K562 treated with DMSO at 1 percent for 24 hours (cell line): ENCODE data around the gene RNASE11. TPM values are rescaled to one million over a fixed set of nuclear protein-coding genes. Genes with fewer than 3 reads are reported as not detected.

Experiments used
- total RNA-seq: library from RNA; unstranded; fragments of 300-600 nt; gene quantifications from 2 replicates; pipeline ENCODE4 v1.2.3, GENCODE V29; 2022; ENCODE audit warnings: low read depth; ENCODE audit not compliant: insufficient read depth

Gene RNASE11
- not detected in 2 replicates for total RNA-seq

DNA sequence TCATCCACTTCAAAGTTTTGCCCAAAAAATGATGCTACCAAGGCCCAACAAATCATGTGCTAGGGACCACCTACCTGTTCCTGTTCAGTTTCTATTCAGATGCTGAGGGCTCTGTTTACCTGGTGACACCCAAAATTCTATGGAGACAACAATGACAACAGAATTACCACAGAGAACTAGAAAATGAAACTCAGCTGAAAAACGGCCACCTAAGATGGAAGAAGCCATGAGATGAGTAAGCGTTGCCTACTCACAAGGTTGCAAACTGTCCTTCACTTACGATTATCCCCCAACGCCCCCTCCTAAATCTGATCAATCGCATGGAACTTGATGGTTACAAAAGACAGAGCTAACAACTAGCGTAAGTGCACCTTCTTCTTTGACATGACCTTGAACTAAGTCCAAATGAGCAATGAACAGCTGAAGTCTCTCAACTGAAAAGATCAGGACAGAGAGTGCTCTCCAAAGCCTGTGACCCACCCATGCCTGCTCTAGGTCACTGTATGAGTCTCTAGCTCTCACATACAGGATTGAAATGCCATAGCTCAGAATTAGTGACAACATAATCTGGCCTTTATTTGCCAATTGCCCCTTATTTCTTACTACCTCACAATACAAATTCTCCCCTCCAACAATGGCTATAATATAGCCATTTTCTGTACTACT, at the start of gene RNASE11:
Gene RNASE11, minus strand, starts transcription at position 513 of the 666 bp plus-strand sequence.

DNA sequence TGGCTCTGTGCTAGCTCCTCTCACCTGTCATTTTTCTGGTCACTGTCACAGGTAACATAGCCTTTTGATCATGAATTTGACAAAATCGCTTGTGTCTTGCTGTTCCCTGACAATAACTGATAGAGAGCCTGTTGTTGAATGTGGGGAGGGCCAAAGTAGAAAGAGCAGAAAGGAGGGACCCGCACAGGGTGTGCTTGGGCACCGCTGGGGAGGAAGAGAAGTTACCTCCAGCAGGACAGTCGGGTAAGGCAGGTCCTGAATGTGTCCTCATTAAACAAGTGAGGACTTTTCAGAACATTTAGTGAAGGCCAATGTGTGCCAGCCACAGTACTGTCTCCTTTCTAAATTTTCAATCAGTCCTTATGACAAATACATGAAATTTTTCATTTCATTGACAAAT, 3.4 kb upstream of the RNASE11 start, which contains the start of gene RNASE12:
Gene RNASE12, minus strand, starts transcription at position 142 of the 400 bp plus-strand sequence. CDS start 653 bp downstream, outside the sequence.

DNA sequence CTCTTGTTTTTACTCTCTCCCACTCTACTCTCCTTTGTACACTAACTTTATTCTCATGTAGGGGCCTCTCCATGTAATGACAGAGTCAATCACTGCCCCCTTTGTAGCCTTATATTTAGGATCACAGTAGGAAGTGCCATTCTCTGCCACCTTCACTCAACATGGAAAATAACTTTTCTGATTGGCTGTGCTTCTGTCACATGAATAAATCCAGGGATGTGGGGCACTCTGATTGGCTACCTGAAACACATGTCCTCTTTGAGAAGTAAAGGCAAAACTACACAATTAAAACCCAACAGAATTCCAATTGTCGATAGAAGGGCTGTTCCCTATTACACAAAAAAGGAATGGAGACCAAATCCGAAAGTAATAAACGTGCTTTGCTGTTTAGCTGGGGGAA, 26.8 kb downstream of the RNASE11 start, which contains the start of gene RNASE9:
Gene RNASE9, minus strand, starts transcription at position 87 of the 400 bp plus-strand sequence.

Other genes starting within 250 kb of the RNASE11 start
- 22.0 and 25.2 TPM in 2 replicates for gene PARP2, start 244.4 kb downstream of the RNASE11 start, total RNA-seq
- gene TEP1, start 174.5 kb downstream of the RNASE11 start, total RNA-seq, result 14.2 and 17.7 TPM in 2 replicates
- 0.07 TPM in 1 of 2 replicates, not detected in the other for gene KLHL33, start 151.8 kb downstream of the RNASE11 start, total RNA-seq
- gene OSGEP, start 133.2 kb downstream of the RNASE11 start, total RNA-seq, result 47.4 and 50.6 TPM in 2 replicates
- gene APEX1, start 132.8 kb downstream of the RNASE11 start, total RNA-seq, result 110 and 122 TPM in 2 replicates
- gene PIP4P1, start 126.6 kb downstream of the RNASE11 start, total RNA-seq, result 29.3 and 34.6 TPM in 2 replicates
- gene PNP, start 118.6 kb downstream of the RNASE11 start, total RNA-seq, result 67.6 and 79.5 TPM in 2 replicates
- not detected in 2 replicates for gene RNASE10, start 82.5 kb downstream of the RNASE11 start, total RNA-seq
- not detected in 2 replicates for gene RNASE9, start 27.0 kb downstream of the RNASE11 start, total RNA-seq
- gene RNASE12, start 3.4 kb upstream of the RNASE11 start, total RNA-seq, result not detected in 2 replicates
- not detected in 2 replicates for gene OR6S1, start 53.7 kb upstream of the RNASE11 start, total RNA-seq
- gene RNASE4, start 96.6 kb upstream of the RNASE11 start, total RNA-seq, result 1.3 and 1.7 TPM in 2 replicates
- gene ANG, start 100.8 kb upstream of the RNASE11 start, total RNA-seq, result 1.5 and 2.2 TPM in 2 replicates
- gene EDDM3A, start 157.9 kb upstream of the RNASE11 start, total RNA-seq, result not detected in 2 replicates
- gene EDDM3B, start 180.4 kb upstream of the RNASE11 start, total RNA-seq, result not detected in 2 replicates
- gene RNASE6, start 193.3 kb upstream of the RNASE11 start, total RNA-seq, result 1.5 TPM in 1 of 2 replicates, not detected in the other
- 26.4 and 37.4 TPM in 2 replicates for gene RNASE1, start 214.8 kb upstream of the RNASE11 start, total RNA-seq